ENCODE measurements around the gene MGAT4B.
"Not testable (repeated sequence)": the region's sequence is repeated elsewhere in the genome, so short reads cannot be mapped to it uniquely, and the experiment has no call there.

Gene MGAT4B

DNA sequence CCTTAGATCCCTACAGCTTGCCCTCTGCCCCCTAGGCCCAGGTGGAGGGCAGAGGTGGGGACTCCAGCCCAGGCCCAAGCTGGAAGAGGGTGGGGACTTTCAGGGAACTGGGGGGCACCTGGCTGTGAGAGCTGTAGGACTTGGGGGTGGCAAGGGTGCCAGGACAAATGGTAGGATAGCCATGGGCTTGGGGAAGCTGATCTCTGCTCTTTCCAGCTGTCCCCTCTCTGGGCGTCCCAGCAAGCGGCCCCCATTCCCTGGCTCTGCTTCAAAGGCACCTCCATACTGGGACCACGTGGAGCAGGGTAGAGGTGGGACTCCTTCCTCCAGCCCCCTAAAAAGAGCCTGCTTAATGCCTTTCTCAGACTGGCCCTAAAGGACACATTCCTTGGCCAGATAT, 12.5 kb downstream of the MGAT4B start:
- H3K9me3 ChIP-seq = no peaks in the 10 kb centered on the region

DNA sequence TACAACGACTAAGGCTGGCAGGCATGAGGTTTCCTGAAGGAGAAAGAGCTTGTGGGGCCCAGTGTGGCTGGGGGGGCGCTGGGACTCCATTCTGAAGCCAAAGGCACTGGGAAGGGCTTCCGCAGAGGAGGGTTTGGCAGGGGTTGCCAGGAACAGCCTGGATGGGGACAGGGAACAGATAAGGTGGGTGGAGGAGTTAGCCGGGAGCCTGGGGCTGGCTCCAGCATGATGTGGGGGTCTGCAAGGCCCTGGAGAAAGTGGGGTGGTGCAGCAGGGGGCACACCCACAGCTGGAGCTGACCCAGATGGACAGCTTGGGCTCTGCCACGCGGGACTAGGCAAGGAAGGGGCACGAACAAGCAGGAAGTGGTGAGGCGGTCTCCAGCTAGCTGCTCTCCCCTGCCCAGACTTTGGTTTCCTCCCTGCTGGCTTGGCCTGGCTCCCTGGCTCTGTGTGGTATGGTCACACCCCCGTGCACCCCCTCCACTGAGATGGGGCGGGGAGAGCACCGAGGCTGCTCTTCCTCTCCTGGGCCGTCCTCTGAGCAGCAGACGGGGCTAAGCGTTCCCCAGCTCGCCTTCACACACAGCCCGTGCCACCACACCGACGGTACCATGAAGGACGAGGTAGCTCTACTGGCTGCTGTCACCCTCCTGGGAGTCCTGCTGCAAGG, 13.1 kb downstream of the MGAT4B start, which contains the start of gene LTC4S:
LTC4S (plus strand) TSS at position 519 of the 672 bp plus-strand sequence; CDS start at position 614, 95 bp downstream.
- TF ChIP-seq, protein P1, sequence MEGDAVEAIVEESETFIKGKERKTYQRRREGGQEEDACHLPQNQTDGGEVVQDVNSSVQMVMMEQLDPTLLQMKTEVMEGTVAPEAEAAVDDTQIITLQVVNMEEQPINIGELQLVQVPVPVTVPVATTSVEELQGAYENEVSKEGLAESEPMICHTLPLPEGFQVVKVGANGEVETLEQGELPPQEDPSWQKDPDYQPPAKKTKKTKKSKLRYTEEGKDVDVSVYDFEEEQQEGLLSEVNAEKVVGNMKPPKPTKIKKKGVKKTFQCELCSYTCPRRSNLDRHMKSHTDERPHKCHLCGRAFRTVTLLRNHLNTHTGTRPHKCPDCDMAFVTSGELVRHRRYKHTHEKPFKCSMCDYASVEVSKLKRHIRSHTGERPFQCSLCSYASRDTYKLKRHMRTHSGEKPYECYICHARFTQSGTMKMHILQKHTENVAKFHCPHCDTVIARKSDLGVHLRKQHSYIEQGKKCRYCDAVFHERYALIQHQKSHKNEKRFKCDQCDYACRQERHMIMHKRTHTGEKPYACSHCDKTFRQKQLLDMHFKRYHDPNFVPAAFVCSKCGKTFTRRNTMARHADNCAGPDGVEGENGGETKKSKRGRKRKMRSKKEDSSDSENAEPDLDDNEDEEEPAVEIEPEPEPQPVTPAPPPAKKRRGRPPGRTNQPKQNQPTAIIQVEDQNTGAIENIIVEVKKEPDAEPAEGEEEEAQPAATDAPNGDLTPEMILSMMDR (IDR thresholded peaks at IDR 0.05) = no peak
- Histone ChIP-seq H3K4me1 (ENCODE audit: control insufficient read depth in 1 of 2, insufficient read depth in 1 of 2, low read depth in 1 of 2, low read length in 1 of 2) (peaks cover 42 to 51% of the 10 kb centered on the region in 2 experiments), H3K4me3 (ENCODE audit: low read depth in 1 of 2, low read length in 1 of 2) (no peak within 1 kb of the TSS), H3K36me3 (peaks cover 16% of the 10 kb centered on the region), H3K27me3 (no peaks in the 10 kb centered on the region), H3K27ac (peak within 1 kb of the TSS; percentile 39), H3K9me3 (no peaks in the 10 kb centered on the region)

More for the DNA sequence above, 12.5 kb downstream of the MGAT4B start:
- H3K27me3 ChIP-seq = no peaks in the 10 kb centered on the region
- H3K4me1 ChIP-seq (ENCODE audit: control insufficient read depth in 1 of 2, insufficient read depth in 1 of 2, low read depth in 1 of 2, low read length in 1 of 2) = peaks cover 42 to 51% of the 10 kb centered on the region in 2 experiments
- H3K27ac ChIP-seq = no peak overlapping the region
- TF ChIP-seq, protein P1 (IDR thresholded peaks at IDR 0.05) = no peak
- peaks cover 22% of the 10 kb centered on the region for H3K36me3 ChIP-seq
- H3K4me3 ChIP-seq (ENCODE audit: low read depth in 1 of 2, low read length in 1 of 2) = no peak overlapping the region

DNA sequence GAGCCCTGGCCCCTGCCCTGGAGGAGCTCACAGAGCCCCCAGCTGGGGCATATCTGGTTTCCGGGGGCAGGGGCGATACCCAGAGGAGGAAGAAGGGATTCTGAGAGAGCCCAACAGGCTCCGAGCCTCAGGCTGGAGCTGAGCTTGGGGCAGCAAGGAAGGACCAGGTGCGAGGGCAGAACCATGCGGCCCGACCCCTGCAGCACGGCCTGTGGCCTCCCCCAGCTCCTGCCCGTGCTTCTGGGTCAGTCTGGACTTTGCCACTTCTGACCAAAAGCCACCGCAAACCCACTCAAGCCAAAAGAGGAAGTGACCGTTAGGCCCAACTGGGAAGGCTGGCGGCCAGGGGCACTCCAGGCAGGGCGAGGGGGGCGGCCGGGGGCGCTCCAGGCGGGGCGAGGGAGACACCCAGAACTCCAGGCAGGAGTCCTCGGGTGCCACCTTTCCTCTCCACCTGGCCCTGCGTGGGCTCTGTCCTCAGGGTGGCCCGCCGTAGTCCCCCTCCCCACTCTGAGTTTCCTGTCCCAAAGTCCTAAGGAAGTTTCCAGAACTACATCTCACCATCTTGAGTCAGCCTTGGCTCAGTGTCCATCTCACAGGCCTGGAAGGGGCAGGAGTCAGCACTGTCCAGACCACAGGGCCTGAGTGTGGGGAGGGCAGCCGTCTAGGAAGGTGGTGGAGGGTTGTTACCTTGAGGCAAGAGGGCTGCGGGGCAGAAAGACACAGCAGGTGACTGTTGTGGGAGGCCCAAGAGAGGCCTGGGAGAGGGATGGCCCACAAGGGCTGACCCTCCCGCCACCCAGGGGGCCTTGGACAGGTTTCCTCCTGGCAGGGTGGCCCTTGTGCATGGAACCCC, 13.8 kb downstream of the MGAT4B start:
- peaks cover 8% of the 10 kb centered on the region for H3K36me3 ChIP-seq
- H3K4me1 ChIP-seq (ENCODE audit: control insufficient read depth in 1 of 2, insufficient read depth in 1 of 2, low read depth in 1 of 2, low read length in 1 of 2) = peaks cover 42 to 51% of the 10 kb centered on the region in 2 experiments
- no peaks in the 10 kb centered on the region for H3K27me3 ChIP-seq
- H3K27ac ChIP-seq = peak overlapping the region; percentile 39
- H3K9me3 ChIP-seq = no peaks in the 10 kb centered on the region
- TF ChIP-seq, protein P1 (IDR thresholded peaks at IDR 0.05) = no peak
- no peak overlapping the region for H3K4me3 ChIP-seq (ENCODE audit: low read depth in 1 of 2, low read length in 1 of 2)

DNA sequence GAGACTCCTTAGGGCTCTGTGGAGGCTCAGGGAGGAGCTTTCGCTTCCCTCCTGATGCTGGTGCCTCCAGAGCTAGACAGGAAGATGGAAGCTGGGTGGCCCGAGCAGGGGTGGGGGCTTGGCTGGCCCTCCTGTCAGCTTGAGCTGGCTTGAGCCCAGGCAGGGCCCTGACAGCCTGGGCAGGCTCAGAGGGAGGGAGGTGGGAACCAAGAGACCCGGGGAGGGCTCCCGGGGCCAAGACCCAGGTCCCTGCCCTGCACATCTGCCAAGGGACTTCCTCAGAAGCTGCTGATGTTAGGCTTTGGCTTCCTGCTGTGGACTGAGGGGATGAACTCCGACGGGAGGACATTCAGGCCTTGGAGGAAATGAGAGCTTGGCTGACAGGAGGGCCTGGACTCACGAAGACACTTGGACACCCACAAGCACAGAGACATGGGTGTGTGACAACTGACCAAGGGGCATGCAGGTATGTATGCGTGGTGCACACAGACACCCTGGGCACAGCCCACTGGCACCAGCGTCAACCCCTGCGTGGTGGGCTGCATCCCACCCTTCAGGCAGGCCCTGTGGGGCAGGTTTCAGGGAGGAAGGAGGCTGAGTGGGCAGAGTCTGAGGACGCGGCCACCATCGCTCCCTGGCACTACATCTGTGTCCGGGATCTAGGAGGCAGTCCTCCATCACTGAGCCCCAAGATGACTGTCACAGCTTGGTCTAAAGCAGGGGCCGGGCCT, 14.6 kb downstream of the MGAT4B start:
- Histone ChIP-seq H3K36me3 (peaks cover under 1% of the 10 kb centered on the region), H3K27me3 (no peaks in the 10 kb centered on the region), H3K4me3 (ENCODE audit: low read depth in 1 of 2, low read length in 1 of 2) (no peak overlapping the region), H3K27ac (peak overlapping the region; percentile 39), H3K9me3 (no peaks in the 10 kb centered on the region), H3K4me1 (ENCODE audit: control insufficient read depth in 1 of 2, insufficient read depth in 1 of 2, low read depth in 1 of 2, low read length in 1 of 2) (peaks cover 42 to 51% of the 10 kb centered on the region in 2 experiments)
- TF ChIP-seq, protein P1 (IDR thresholded peaks at IDR 0.05) = no peak

DNA sequence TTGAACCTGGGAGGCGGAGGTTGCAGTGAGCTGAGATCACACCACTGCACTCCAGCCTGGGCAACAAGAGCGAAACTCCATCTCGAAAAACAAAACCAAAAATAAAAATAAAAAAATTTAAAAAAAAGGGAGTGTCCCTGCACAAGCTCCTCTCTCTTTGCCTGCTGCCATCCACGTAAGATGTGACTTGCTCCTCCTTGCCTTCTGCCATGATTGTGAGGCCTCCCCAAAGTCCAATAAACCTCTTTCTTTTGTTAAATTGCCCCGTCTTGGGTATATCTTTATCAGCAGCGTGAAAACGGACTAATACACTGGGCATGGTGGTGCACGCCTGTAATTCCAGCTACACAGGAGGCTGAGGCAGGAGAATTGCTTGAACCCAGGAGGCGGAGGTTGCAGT, 17.4 kb downstream of the MGAT4B start:
- H3K4me1 ChIP-seq (ENCODE audit: control insufficient read depth in 1 of 2, insufficient read depth in 1 of 2, low read depth in 1 of 2, low read length in 1 of 2) = peaks cover 26 to 32% of the 10 kb centered on the region in 2 experiments
- H3K9me3 ChIP-seq; H3K27me3 ChIP-seq; H3K4me3 ChIP-seq (ENCODE audit: low read depth in 1 of 2, low read length in 1 of 2); H3K36me3 ChIP-seq; H3K27ac ChIP-seq: not testable (repeated sequence)
